Measurements from ENCODE around the gene ITPKA.

GRCh38 chr15:41546851-41547786 is 53.4 kb downstream of the ITPKA start:
- TF ChIP-seq EZH2phosphoT487 (IDR thresholded peaks at IDR 0.05; ENCODE audit: insufficient read depth, low read depth) = no peak
- no peak for TF ChIP-seq EZH2 (IDR thresholded peaks at IDR 0.05; ENCODE audit: insufficient read depth, poor library complexity, severe bottlenecking)
